ENCODE results near the gene TEDC2. TPM values are rescaled to one million over a fixed set of nuclear protein-coding genes. Genes with fewer than 3 reads are reported as not detected.

The TEDC2 gene
- total and polyA plus RNA-seq, 2 experiments from 2014 or later, result 6.2 to 7.1 TPM

- Histone ChIP-seq H3K9me3 (ENCODE audit: low read depth) (no peaks in the 10 kb centered on the region), H4K20me1 (ENCODE audit: insufficient read depth, poor library complexity, severe bottlenecking) (no peaks in the 10 kb centered on the region), H3K79me2 (no peaks in the 10 kb centered on the region), H3K9me2 (replicated peaks; ENCODE audit: insufficient read depth) (no peaks in the 10 kb centered on the region), H2AFZ (no peak overlapping the region), H3K27me3 (no peaks in the 10 kb centered on the region), H3K4me2 (no peak overlapping the region), H3K27ac (no peak overlapping the region), H3K4me3 (no peak overlapping the region), H3K4me1 (ENCODE audit: insufficient read depth) (no peaks in the 10 kb centered on the region), H3K36me3 (replicated peaks; ENCODE audit: insufficient read depth, low read depth) (no peaks in the 10 kb centered on the region)
- TF ChIP-seq EZH2 (IDR thresholded peaks at IDR 0.05; ENCODE audit: borderline replicate concordance) (no peak), EZH2phosphoT487 (IDR thresholded peaks at IDR 0.05; ENCODE audit: low read depth, severe bottlenecking, unreplicated experiment) (no peak)
- TF ChIP-seq, protein P1, sequence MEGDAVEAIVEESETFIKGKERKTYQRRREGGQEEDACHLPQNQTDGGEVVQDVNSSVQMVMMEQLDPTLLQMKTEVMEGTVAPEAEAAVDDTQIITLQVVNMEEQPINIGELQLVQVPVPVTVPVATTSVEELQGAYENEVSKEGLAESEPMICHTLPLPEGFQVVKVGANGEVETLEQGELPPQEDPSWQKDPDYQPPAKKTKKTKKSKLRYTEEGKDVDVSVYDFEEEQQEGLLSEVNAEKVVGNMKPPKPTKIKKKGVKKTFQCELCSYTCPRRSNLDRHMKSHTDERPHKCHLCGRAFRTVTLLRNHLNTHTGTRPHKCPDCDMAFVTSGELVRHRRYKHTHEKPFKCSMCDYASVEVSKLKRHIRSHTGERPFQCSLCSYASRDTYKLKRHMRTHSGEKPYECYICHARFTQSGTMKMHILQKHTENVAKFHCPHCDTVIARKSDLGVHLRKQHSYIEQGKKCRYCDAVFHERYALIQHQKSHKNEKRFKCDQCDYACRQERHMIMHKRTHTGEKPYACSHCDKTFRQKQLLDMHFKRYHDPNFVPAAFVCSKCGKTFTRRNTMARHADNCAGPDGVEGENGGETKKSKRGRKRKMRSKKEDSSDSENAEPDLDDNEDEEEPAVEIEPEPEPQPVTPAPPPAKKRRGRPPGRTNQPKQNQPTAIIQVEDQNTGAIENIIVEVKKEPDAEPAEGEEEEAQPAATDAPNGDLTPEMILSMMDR (IDR thresholded peaks at IDR 0.05; ENCODE audit: poor library complexity), result no peak
- DNase-seq (ENCODE audit: low spot score), result no peak
- WGBS (ENCODE audit: low lambda C conversion rate, missing lambda C conversion rate), result 97% methylated on average over 24 of the region's 25 CpGs
Observed at GRCh38 chr16:2449118-2449517, 10.8 kb upstream of the TEDC2 start.

DNA sequence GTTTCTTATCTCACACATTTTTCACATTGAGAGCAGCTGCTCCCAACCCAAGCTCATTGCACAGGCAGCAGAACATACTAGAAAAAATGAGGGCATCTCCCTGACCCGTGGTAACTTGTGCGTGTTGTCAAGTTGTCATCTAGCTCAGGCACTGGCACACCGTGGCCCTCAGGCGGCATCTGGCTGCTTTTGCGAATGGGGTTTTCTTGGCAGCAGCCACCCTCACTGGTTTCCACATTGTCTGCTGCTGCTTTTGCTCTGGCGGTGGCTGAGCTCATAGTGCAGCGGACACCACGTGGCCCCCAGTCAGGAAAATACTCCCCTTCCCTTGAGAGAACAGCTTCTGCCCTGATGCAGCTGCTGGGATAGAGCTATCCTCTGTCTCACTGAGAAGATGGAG is 9.4 kb upstream of the TEDC2 start:
- Histone ChIP-seq H3K27me3 (no peaks in the 10 kb centered on the region), H3K79me2 (no peaks in the 10 kb centered on the region)

GRCh38 chr16:2450975-2451381 is 8.9 kb upstream of the TEDC2 start:
- no peak overlapping the region for H3K4me2 ChIP-seq
- no peaks in the 10 kb centered on the region for H3K4me1 ChIP-seq (ENCODE audit: insufficient read depth)
- no peak for TF ChIP-seq EZH2 (IDR thresholded peaks at IDR 0.05; ENCODE audit: borderline replicate concordance)
- TF ChIP-seq, protein P1 (IDR thresholded peaks at IDR 0.05; ENCODE audit: poor library complexity), result no peak
- TF ChIP-seq EZH2phosphoT487 (IDR thresholded peaks at IDR 0.05; ENCODE audit: low read depth, severe bottlenecking, unreplicated experiment), result no peak
- no peaks in the 10 kb centered on the region for H3K79me2 ChIP-seq
- no peak overlapping the region for H2AFZ ChIP-seq
- WGBS (ENCODE audit: low lambda C conversion rate, missing lambda C conversion rate), result 97% methylated on average over 19 of the region's 19 CpGs
- H3K9me2 ChIP-seq (replicated peaks; ENCODE audit: insufficient read depth), result no peaks in the 10 kb centered on the region
- no peaks in the 10 kb centered on the region for H3K9me3 ChIP-seq (ENCODE audit: low read depth)
- DNase-seq (ENCODE audit: low spot score), result no peak
- H3K27ac ChIP-seq, result no peak overlapping the region
- no peak overlapping the region for H3K4me3 ChIP-seq
- no peaks in the 10 kb centered on the region for H3K36me3 ChIP-seq (replicated peaks; ENCODE audit: insufficient read depth, low read depth)
- no peaks in the 10 kb centered on the region for H4K20me1 ChIP-seq (ENCODE audit: insufficient read depth, poor library complexity, severe bottlenecking)
- no peaks in the 10 kb centered on the region for H3K27me3 ChIP-seq

More for the DNA sequence above, 9.4 kb upstream of the TEDC2 start:
- Histone ChIP-seq H3K36me3 (replicated peaks; ENCODE audit: insufficient read depth, low read depth) (no peaks in the 10 kb centered on the region), H3K4me1 (ENCODE audit: insufficient read depth) (no peaks in the 10 kb centered on the region), H3K4me3 (no peak overlapping the region), H3K4me2 (no peak overlapping the region), H3K9me3 (ENCODE audit: low read depth) (no peaks in the 10 kb centered on the region), H3K27ac (no peak overlapping the region), H3K9me2 (replicated peaks; ENCODE audit: insufficient read depth) (no peaks in the 10 kb centered on the region), H2AFZ (no peak overlapping the region), H4K20me1 (ENCODE audit: insufficient read depth, poor library complexity, severe bottlenecking) (no peaks in the 10 kb centered on the region)
- WGBS (ENCODE audit: low lambda C conversion rate, missing lambda C conversion rate), result 95% methylated on average over 8 of the region's 8 CpGs
- TF ChIP-seq, protein P1 (IDR thresholded peaks at IDR 0.05; ENCODE audit: poor library complexity), result no peak
- TF ChIP-seq EZH2phosphoT487 (IDR thresholded peaks at IDR 0.05; ENCODE audit: low read depth, severe bottlenecking, unreplicated experiment), result no peak
- TF ChIP-seq EZH2 (IDR thresholded peaks at IDR 0.05; ENCODE audit: borderline replicate concordance), result no peak
- DNase-seq (ENCODE audit: low spot score), result no peak

GRCh38 chr16:2451851-2452320 is 8.0 kb upstream of the TEDC2 start:
- H4K20me1 ChIP-seq (ENCODE audit: insufficient read depth, poor library complexity, severe bottlenecking), result no peaks in the 10 kb centered on the region
- H3K4me1 ChIP-seq (ENCODE audit: insufficient read depth), result no peaks in the 10 kb centered on the region
- no peak overlapping the region for H3K4me3 ChIP-seq
- H3K9me3 ChIP-seq (ENCODE audit: low read depth), result no peaks in the 10 kb centered on the region
- no peak overlapping the region for H3K27ac ChIP-seq
- DNase-seq (ENCODE audit: low spot score), result no peak
- H2AFZ ChIP-seq, result no peak overlapping the region
- H3K27me3 ChIP-seq, result no peaks in the 10 kb centered on the region
- WGBS (ENCODE audit: low lambda C conversion rate, missing lambda C conversion rate), result 96% methylated on average over 18 of the region's 18 CpGs
- no peaks in the 10 kb centered on the region for H3K36me3 ChIP-seq (replicated peaks; ENCODE audit: insufficient read depth, low read depth)
- no peak for TF ChIP-seq EZH2phosphoT487 (IDR thresholded peaks at IDR 0.05; ENCODE audit: low read depth, severe bottlenecking, unreplicated experiment)
- no peak for TF ChIP-seq EZH2 (IDR thresholded peaks at IDR 0.05; ENCODE audit: borderline replicate concordance)
- TF ChIP-seq, protein P1 (IDR thresholded peaks at IDR 0.05; ENCODE audit: poor library complexity), result no peak
- no peaks in the 10 kb centered on the region for H3K79me2 ChIP-seq
- H3K9me2 ChIP-seq (replicated peaks; ENCODE audit: insufficient read depth), result no peaks in the 10 kb centered on the region
- no peak overlapping the region for H3K4me2 ChIP-seq

Measured in hepatocyte (in vitro differentiated cells).